ENCODE measurements around the gene C16orf78. TPM values are rescaled to one million over a fixed set of nuclear protein-coding genes. Genes with fewer than 3 reads are reported as not detected.

C16orf78 gene
- total RNA-seq, 1 experiment from 2014 or later: not detected

GRCh38 chr16:49431591-49432290, 58.1 kb downstream of the C16orf78 start:
- no peak for DNase-seq (ENCODE audit: low read depth)

GRCh38 chr16:49434733-49435132, 61.1 kb downstream of the C16orf78 start:
- no peak for DNase-seq (ENCODE audit: low read depth)

GRCh38 chr16:49436181-49436580, 62.6 kb downstream of the C16orf78 start:
- no peak for DNase-seq (ENCODE audit: low read depth)

- no peak for DNase-seq (ENCODE audit: low read depth)
These were observed 63.7 kb downstream of the C16orf78 start for GRCh38 chr16:49437344-49437743.

GRCh38 chr16:49439050-49439449, 65.4 kb downstream of the C16orf78 start:
- DNase-seq (ENCODE audit: low read depth): no peak

GRCh38 chr16:49439676-49440075, 66.1 kb downstream of the C16orf78 start:
- DNase-seq (ENCODE audit: low read depth): no peak

- no peak for DNase-seq (ENCODE audit: low read depth)
These were observed 66.8 kb downstream of the C16orf78 start for GRCh38 chr16:49440156-49441065.

GRCh38 chr16:49441366-49441780, 67.8 kb downstream of the C16orf78 start:
- DNase-seq (ENCODE audit: low read depth): no peak

- no peak for DNase-seq (ENCODE audit: low read depth)
These were observed 69.2 kb downstream of the C16orf78 start for GRCh38 chr16:49442805-49443204.

GRCh38 chr16:49443576-49443975, 70.0 kb downstream of the C16orf78 start:
- DNase-seq (ENCODE audit: low read depth): no peak

GRCh38 chr16:49446805-49447204, 73.2 kb downstream of the C16orf78 start:
- DNase-seq (ENCODE audit: low read depth): no peak

Other genes with a start within 250 kb of the C16orf78 start
- not detected in 2 replicates for gene CBLN1, start 92.0 kb upstream of the C16orf78 start, total RNA-seq (2014; rRNA removed; shearing (Covaris generic))